GM12878 (cell line): Measurements from ENCODE around the gene PDE8B. TPM values are rescaled to one million over a fixed set of nuclear protein-coding genes. Genes with fewer than 3 reads are reported as not detected.

Experiments
- BCL11A ChIP-seq: IDR thresholded peaks from 2 replicates; pipeline ENCODE4 v1.6.1; 2011; ENCODE audit warnings: low read depth, low read length
- CBX5 ChIP-seq: sonication (generic); IDR thresholded peaks from 2 replicates; pipeline ENCODE4 v1.6.1; 2016; ENCODE audit warnings: low read depth, moderate library complexity, mild to moderate bottlenecking, inconsistent platforms
- CEBPB ChIP-seq, 2 experiments: fragments of 150-350 bp in 1 of 2; IDR thresholded peaks; 2 replicates each; pipeline ENCODE4 v1.6.1; 2012 to 2014; ENCODE audit warnings: low read depth in 2 of 2, low read length in 2 of 2, borderline replicate concordance in 1 of 2, inconsistent platforms in 1 of 2
- EGR1 ChIP-seq, 2 experiments: IDR thresholded peaks; 1 replicate in 1 of 2; 2 replicates in 1 of 2; pipeline ENCODE4 v1.6.1; 2011 to 2012; ENCODE audit warnings: low read depth in 2 of 2, low read length in 2 of 2, borderline replicate concordance in 1 of 2, mild to moderate bottlenecking in 1 of 2, moderate library complexity in 1 of 2
- ESRRA ChIP-seq: IDR thresholded peaks from 2 replicates; pipeline ENCODE4 v1.6.1; 2012; ENCODE audit warnings: mild to moderate bottlenecking, low read length, improper control_type of control experiment
- EZH2 ChIP-seq: IDR thresholded peaks from 2 replicates; pipeline ENCODE4 v1.6.1; 2012; ENCODE audit warnings: low read depth, mild to moderate bottlenecking, control low read depth, inconsistent platforms, low read length, borderline replicate concordance; ENCODE audit not compliant: control insufficient read depth
- GATAD2B ChIP-seq: fragments of 450-650 bp; conservative IDR thresholded peaks from 2 replicates; pipeline ENCODE4 v1.6.1; 2017; ENCODE audit warnings: low read depth, mild to moderate bottlenecking, moderate library complexity
- KAT2A ChIP-seq: conservative IDR thresholded peaks from 2 replicates; pipeline ENCODE4 v1.6.1; 2011; ENCODE audit warnings: low read depth, low read length; ENCODE audit not compliant: control insufficient read depth
- LARP7 ChIP-seq: fragments of 450-650 bp; IDR thresholded peaks from 2 replicates; pipeline ENCODE4 v1.6.1; 2017; ENCODE audit warnings: mild to moderate bottlenecking
- MTA2 ChIP-seq: fragments of 450-650 bp; IDR thresholded peaks from 2 replicates; pipeline ENCODE4 v1.6.1; 2016; ENCODE audit warnings: low read depth, mild to moderate bottlenecking, moderate library complexity
- MTA3 ChIP-seq: IDR thresholded peaks from 2 replicates; pipeline ENCODE4 v1.6.1; 2012; ENCODE audit warnings: low read length, inconsistent platforms, borderline replicate concordance
- MYB ChIP-seq: fragments of 150-350 bp; IDR thresholded peaks from 2 replicates; pipeline ENCODE4 v1.6.1; 2014; ENCODE audit warnings: mild to moderate bottlenecking, low read depth, low read length, borderline replicate concordance
- NFYB ChIP-seq: IDR thresholded peaks from 2 replicates; pipeline ENCODE4 v1.6.1; 2011; ENCODE audit warnings: low read depth, mild to moderate bottlenecking, low read length, improper control_type of control experiment, moderate library complexity; ENCODE audit not compliant: insufficient read depth
- RB1 ChIP-seq: fragments of 450-650 bp; formaldehyde crosslinking; IDR thresholded peaks from 2 replicates; pipeline ENCODE4 v1.6.1; 2017; ENCODE audit warnings: mild to moderate bottlenecking, borderline replicate concordance
- RELA ChIP-seq: fragments of 450-650 bp; IDR thresholded peaks from 2 replicates; pipeline ENCODE4 v1.8.0; 2014; ENCODE audit warnings: borderline replicate concordance; ENCODE audit not compliant: partially characterized antibody
- STAT3 ChIP-seq: IDR thresholded peaks from 2 replicates; pipeline ENCODE4 v1.6.1; 2011; ENCODE audit warnings: low read depth, low read length, improper control_type of control experiment
- SUZ12 ChIP-seq: fragments of 200-600 bp; sonication (generic); IDR thresholded peaks from one replicate; pipeline ENCODE4 v1.6.1; 2018; ENCODE audit warnings: antibody characterized with exemption, mild to moderate bottlenecking; ENCODE audit not compliant: unreplicated experiment
- TBL1XR1 ChIP-seq: IDR thresholded peaks from 2 replicates; pipeline ENCODE4 v1.6.1; 2012; ENCODE audit warnings: low read depth, low read length, improper control_type of control experiment
- YBX1 ChIP-seq: fragments of 450-650 bp; IDR thresholded peaks from 2 replicates; pipeline ENCODE4 v1.6.1; 2016; ENCODE audit warnings: antibody characterized with exemption
- polyA plus RNA-seq, 11 experiments: library from polyadenylated mRNA; depleted of rRNA in 4 of 11; unstranded in 6 of 11; stranded (reverse) in 5 of 11; fragments of >200 nt; fragmentation: Nextera tagmentation in 4 of 11; fragmentation: Illumina TruSeq in 1 of 11; extraction: Ambion mirVana in 4 of 11; extraction: Trizol in 1 of 11; gene quantifications; 1 replicate in 1 of 11; 2 replicates in 10 of 11; pipeline versions ENCODE4 v1.2.1 to v1.2.3, GENCODE V29; 2011 to 2016; ENCODE audit warnings: inconsistent platforms in 2 of 11, missing spikeins in 2 of 11, low read depth in 1 of 11
- total RNA-seq, 4 experiments: library from RNA; depleted of rRNA in 3 of 4; stranded (reverse); fragments of >200 nt in 3 of 4; fragmentation: Illumina TruSeq in 1 of 4; extraction: Trizol in 1 of 4; gene quantifications; 2 replicates each; pipeline versions ENCODE4 v1.2.1 to v1.2.3, GENCODE V29; 2013 to 2021
- TF ChIP-seq, protein P1 (sequence below), 3 experiments: IDR thresholded peaks in 2 of 3; conservative IDR thresholded peaks in 1 of 3; 2 replicates each; pipeline ENCODE4 v1.5.1; 2011; ENCODE audit warnings: low read depth in 3 of 3, low read length in 3 of 3, mild to moderate bottlenecking in 3 of 3, control low read depth in 2 of 3, moderate library complexity in 2 of 3, inconsistent platforms in 1 of 3, mixed read lengths in 1 of 3; ENCODE audit not compliant: control insufficient read depth in 2 of 3, insufficient read depth in 1 of 3; ENCODE audit errors: extremely low read depth in 1 of 3
- TF ChIP-seq, protein P2 (sequence below): IDR thresholded peaks from 2 replicates; pipeline ENCODE4 v1.6.1; 2012; ENCODE audit warnings: low read length, inconsistent platforms
- TF ChIP-seq, protein P3 (sequence below): IDR thresholded peaks from 2 replicates; pipeline ENCODE4 v1.6.1; 2012; ENCODE audit warnings: mild to moderate bottlenecking, low read depth, low read length
- TF ChIP-seq, protein P4 (sequence below): fragments of 450-650 bp; IDR thresholded peaks from 2 replicates; pipeline ENCODE4 v1.6.1; 2016; ENCODE audit warnings: mild to moderate bottlenecking

The PDE8B gene
- total and polyA plus RNA-seq, 10 of the 15 experiments (the other 5 are each of a cell fraction or from before 2014, with no cell fraction given): 0.03 to 0.44 (median 0.20) TPM; not detected in 3

DNA sequence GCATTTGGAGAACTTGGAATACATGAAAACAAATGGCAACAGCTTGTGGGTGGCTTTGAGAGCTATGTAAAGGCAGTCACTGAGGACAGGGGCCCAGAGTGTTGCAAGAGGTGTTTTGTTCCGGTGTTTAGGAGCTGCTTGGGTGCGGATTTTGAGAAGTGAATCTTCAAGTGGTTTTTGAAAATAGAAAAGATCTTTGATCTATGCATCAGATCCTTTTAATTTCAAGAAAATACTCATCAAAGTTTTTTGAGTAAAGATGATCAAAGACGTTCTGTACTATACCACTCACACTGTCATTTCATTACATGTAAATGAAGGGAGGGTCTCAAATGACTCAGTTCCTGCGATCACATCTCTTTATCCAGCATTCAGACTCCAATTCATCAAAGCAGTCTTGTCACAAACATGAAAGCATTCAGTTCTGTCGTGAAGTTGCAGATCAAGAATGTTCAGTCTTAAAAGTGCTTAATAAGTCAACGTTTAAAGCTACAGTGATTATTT is 169.1 kb downstream of the PDE8B start (continued):
- TF ChIP-seq CEBPB (IDR thresholded peaks at IDR 0.05; ENCODE audit: borderline replicate concordance in 1 of 2, low read depth in 2 of 2, low read length in 2 of 2) (0 out of 4 replicates have a peak, but pooled peaks have one; percentile 0 to 45), TBL1XR1 (0 out of 2 replicates have a peak, but pooled peaks have one; percentile 24), CBX5 (peak; percentile 92), BCL11A (peak; percentile 72), MYB (no peak), MTA2 (peak; percentile 95), RELA (no peak), SUZ12 (no peak), ESRRA (no peak), YBX1 (no peak), EGR1 (IDR thresholded peaks at IDR 0.05; ENCODE audit: borderline replicate concordance in 1 of 2, low read depth in 2 of 2, low read length in 2 of 2) (no peak), KAT2A (no peak), MTA3 (no peak), LARP7 (no peak), GATAD2B (0 out of 2 replicates have a peak, but pooled peaks have one; percentile 48), STAT3 (peak; percentile 89; the same call in 1 of the 2 replicates), NFYB (no peak), EZH2 (no peak), RB1 (no peak)
- TF ChIP-seq, protein P1, sequence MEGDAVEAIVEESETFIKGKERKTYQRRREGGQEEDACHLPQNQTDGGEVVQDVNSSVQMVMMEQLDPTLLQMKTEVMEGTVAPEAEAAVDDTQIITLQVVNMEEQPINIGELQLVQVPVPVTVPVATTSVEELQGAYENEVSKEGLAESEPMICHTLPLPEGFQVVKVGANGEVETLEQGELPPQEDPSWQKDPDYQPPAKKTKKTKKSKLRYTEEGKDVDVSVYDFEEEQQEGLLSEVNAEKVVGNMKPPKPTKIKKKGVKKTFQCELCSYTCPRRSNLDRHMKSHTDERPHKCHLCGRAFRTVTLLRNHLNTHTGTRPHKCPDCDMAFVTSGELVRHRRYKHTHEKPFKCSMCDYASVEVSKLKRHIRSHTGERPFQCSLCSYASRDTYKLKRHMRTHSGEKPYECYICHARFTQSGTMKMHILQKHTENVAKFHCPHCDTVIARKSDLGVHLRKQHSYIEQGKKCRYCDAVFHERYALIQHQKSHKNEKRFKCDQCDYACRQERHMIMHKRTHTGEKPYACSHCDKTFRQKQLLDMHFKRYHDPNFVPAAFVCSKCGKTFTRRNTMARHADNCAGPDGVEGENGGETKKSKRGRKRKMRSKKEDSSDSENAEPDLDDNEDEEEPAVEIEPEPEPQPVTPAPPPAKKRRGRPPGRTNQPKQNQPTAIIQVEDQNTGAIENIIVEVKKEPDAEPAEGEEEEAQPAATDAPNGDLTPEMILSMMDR (IDR thresholded peaks at IDR 0.05 in 2 of 3, conservative IDR thresholded peaks at IDR 0.05 in 1 of 3; ENCODE audit: control insufficient read depth in 2 of 3, extremely low read depth in 1 of 3, insufficient read depth in 1 of 3, low read depth in 3 of 3, low read length in 3 of 3): no peak
- TF ChIP-seq, protein P2, sequence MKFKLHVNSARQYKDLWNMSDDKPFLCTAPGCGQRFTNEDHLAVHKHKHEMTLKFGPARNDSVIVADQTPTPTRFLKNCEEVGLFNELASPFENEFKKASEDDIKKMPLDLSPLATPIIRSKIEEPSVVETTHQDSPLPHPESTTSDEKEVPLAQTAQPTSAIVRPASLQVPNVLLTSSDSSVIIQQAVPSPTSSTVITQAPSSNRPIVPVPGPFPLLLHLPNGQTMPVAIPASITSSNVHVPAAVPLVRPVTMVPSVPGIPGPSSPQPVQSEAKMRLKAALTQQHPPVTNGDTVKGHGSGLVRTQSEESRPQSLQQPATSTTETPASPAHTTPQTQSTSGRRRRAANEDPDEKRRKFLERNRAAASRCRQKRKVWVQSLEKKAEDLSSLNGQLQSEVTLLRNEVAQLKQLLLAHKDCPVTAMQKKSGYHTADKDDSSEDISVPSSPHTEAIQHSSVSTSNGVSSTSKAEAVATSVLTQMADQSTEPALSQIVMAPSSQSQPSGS: peak; percentile 85
- TF ChIP-seq, protein P3, sequence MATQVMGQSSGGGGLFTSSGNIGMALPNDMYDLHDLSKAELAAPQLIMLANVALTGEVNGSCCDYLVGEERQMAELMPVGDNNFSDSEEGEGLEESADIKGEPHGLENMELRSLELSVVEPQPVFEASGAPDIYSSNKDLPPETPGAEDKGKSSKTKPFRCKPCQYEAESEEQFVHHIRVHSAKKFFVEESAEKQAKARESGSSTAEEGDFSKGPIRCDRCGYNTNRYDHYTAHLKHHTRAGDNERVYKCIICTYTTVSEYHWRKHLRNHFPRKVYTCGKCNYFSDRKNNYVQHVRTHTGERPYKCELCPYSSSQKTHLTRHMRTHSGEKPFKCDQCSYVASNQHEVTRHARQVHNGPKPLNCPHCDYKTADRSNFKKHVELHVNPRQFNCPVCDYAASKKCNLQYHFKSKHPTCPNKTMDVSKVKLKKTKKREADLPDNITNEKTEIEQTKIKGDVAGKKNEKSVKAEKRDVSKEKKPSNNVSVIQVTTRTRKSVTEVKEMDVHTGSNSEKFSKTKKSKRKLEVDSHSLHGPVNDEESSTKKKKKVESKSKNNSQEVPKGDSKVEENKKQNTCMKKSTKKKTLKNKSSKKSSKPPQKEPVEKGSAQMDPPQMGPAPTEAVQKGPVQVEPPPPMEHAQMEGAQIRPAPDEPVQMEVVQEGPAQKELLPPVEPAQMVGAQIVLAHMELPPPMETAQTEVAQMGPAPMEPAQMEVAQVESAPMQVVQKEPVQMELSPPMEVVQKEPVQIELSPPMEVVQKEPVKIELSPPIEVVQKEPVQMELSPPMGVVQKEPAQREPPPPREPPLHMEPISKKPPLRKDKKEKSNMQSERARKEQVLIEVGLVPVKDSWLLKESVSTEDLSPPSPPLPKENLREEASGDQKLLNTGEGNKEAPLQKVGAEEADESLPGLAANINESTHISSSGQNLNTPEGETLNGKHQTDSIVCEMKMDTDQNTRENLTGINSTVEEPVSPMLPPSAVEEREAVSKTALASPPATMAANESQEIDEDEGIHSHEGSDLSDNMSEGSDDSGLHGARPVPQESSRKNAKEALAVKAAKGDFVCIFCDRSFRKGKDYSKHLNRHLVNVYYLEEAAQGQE: no peak
- TF ChIP-seq, protein P4, sequence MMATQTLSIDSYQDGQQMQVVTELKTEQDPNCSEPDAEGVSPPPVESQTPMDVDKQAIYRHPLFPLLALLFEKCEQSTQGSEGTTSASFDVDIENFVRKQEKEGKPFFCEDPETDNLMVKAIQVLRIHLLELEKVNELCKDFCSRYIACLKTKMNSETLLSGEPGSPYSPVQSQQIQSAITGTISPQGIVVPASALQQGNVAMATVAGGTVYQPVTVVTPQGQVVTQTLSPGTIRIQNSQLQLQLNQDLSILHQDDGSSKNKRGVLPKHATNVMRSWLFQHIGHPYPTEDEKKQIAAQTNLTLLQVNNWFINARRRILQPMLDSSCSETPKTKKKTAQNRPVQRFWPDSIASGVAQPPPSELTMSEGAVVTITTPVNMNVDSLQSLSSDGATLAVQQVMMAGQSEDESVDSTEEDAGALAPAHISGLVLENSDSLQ: peak; percentile 76
